Thyroid gland (tissue), 4 donors: ENCODE results near the gene KCNIP1. TPM values are rescaled to one million over a fixed set of nuclear protein-coding genes. Genes with fewer than 3 reads are reported as not detected.

Source experiments
- DNase-seq, 2 donors: peaks; one replicate each; pipeline ENCODE4 v3.0.0-alpha.2; 2019
- H3K27ac ChIP-seq, 3 donors: fragments of 200-600 bp; sonication (generic); 1 replicate in 2 of 3; 2 replicates in 1 of 3; pipeline ENCODE4 v1.5.1; 2016 to 2019; ENCODE audit warnings: mild to moderate bottlenecking in 1 of 3, moderate library complexity in 1 of 3
- H3K27me3 ChIP-seq: fragments of 200-600 bp; sonication (generic); one replicate; pipeline ENCODE4 v1.5.1; 2019
- H3K36me3 ChIP-seq, 2 donors: fragments of 200-600 bp; sonication (generic); one replicate each; pipeline ENCODE4 v1.5.1; 2016 to 2019
- H3K4me1 ChIP-seq, 2 donors: fragments of 200-600 bp; sonication (generic); one replicate each; pipeline ENCODE4 v1.5.1; 2017 to 2019
- H3K4me3 ChIP-seq, 3 donors: fragments of 200-600 bp; sonication (generic); replicated peaks in 1 of 3; 1 replicate in 2 of 3; 2 replicates in 1 of 3; pipeline ENCODE4 v1.5.1; 2016; ENCODE audit warnings: mild to moderate bottlenecking in 1 of 3
- H3K9me3 ChIP-seq: fragments of 200-600 bp; sonication (generic); one replicate; pipeline ENCODE4 v1.5.1; 2017
- POLR2A ChIP-seq, 2 donors: fragments of 450-650 bp; IDR thresholded peaks; one replicate each; pipeline ENCODE4 v1.6.1; 2017; ENCODE audit warnings: antibody characterized with exemption in 2 of 2, mild to moderate bottlenecking in 2 of 2, moderate library complexity in 1 of 2
- WGBS, 2 donors: methylation state at CpG; one replicate each; pipeline ENCODE4 v1.1.5; 2017; 5-methylcytosine and 5-hydroxymethylcytosine counted together
- intact Hi-C: fragments of 100-400 bp; cut with DNase I; formaldehyde crosslinking; loops from one replicate; pipeline ENCODE4 v1.15.1; 2023
- total RNA-seq, 4 donors: library from RNA; depleted of rRNA; stranded (reverse); fragments of >200 nt; gene quantifications; one replicate each; pipeline ENCODE4 v1.2.3, GENCODE V29; 2016
- TF ChIP-seq, protein P1 (sequence below), 6 experiments: fragments of 200-600 bp in 3 of 6; fragments of 450-650 bp in 3 of 6; sonication (generic) in 3 of 6; IDR thresholded peaks; one replicate each; pipeline ENCODE4 v1.5.1; 2016 to 2019; ENCODE audit warnings: antibody characterized with exemption in 6 of 6, mild to moderate bottlenecking in 2 of 6, inconsistent platforms in 1 of 6, moderate library complexity in 1 of 6

Gene KCNIP1
- total RNA-seq, 4 donors from 2014 or later, result 0.54 to 1.7 TPM; not detected in 2

DNA sequence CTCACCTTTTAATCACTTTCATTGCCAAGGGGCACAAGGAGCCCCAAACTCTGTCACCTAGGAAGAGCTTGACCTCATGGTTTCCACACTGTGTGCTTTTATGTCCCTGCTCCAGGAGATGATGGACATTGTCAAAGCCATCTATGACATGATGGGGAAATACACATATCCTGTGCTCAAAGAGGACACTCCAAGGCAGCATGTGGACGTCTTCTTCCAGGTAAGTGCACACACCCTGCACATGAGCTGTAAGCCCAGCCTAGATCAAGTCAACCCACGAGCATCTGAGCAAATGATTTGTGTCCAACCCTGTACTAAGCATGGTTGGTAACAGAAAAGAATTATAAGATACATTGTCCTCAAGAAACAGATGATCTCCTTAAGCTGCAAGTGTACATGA is 228.9 kb downstream of the KCNIP1 start:
- TF ChIP-seq POLR2A (IDR thresholded peaks at IDR 0.05), result no peak
- TF ChIP-seq, protein P1, sequence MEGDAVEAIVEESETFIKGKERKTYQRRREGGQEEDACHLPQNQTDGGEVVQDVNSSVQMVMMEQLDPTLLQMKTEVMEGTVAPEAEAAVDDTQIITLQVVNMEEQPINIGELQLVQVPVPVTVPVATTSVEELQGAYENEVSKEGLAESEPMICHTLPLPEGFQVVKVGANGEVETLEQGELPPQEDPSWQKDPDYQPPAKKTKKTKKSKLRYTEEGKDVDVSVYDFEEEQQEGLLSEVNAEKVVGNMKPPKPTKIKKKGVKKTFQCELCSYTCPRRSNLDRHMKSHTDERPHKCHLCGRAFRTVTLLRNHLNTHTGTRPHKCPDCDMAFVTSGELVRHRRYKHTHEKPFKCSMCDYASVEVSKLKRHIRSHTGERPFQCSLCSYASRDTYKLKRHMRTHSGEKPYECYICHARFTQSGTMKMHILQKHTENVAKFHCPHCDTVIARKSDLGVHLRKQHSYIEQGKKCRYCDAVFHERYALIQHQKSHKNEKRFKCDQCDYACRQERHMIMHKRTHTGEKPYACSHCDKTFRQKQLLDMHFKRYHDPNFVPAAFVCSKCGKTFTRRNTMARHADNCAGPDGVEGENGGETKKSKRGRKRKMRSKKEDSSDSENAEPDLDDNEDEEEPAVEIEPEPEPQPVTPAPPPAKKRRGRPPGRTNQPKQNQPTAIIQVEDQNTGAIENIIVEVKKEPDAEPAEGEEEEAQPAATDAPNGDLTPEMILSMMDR (IDR thresholded peaks at IDR 0.05), result no peak
- intact Hi-C loops, result no loop called here
- H3K36me3 ChIP-seq, result no peaks in the 10 kb centered on the region

DNA sequence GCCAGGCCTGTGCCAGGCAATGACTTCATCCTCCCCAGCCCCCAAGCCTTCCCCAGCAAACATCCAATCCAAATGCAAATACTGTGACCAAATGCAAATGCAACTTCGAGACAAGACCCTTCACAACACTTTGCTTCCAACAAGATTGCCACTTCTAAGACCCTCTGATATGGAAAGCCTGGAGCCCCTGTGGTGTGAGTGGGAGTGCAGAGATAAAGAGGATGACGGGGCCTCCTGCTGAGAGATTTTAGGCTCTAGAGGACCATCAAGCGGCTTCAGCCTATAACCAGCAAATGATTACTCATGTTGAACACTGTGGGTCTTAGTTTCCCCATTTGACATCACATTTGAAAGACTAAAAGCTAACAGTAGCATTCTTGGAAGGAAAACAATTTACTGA is 233.1 kb downstream of the KCNIP1 start:
- H3K27me3 ChIP-seq, result no peaks in the 10 kb centered on the region
- H3K36me3 ChIP-seq, result no peaks in the 10 kb centered on the region
- WGBS, 2 donors, result 61 to 71% methylated on average over 3 of the region's 3 CpGs
- DNase-seq, result no peak
- H3K9me3 ChIP-seq, result no peaks in the 10 kb centered on the region
- no peak overlapping the region for H3K4me3 ChIP-seq
- intact Hi-C loops, result no loop called here
- H3K27ac ChIP-seq, result no peak overlapping the region
- peaks cover 4 to 8% of the 10 kb centered on the region in 2 donors for H3K4me1 ChIP-seq
- TF ChIP-seq, protein P1 (IDR thresholded peaks at IDR 0.05), result no peak
- no peak for TF ChIP-seq POLR2A (IDR thresholded peaks at IDR 0.05)

More for the DNA sequence above, 228.9 kb downstream of the KCNIP1 start:
- Histone ChIP-seq H3K27me3 (no peaks in the 10 kb centered on the region), H3K4me1 (no peaks in the 10 kb centered on the region), H3K4me3 (no peak overlapping the region), H3K9me3 (no peaks in the 10 kb centered on the region), H3K27ac (no peak overlapping the region)
- no peak for DNase-seq
- 69 to 92% methylated on average over 2 of the region's 2 CpGs for WGBS, 2 donors

DNA sequence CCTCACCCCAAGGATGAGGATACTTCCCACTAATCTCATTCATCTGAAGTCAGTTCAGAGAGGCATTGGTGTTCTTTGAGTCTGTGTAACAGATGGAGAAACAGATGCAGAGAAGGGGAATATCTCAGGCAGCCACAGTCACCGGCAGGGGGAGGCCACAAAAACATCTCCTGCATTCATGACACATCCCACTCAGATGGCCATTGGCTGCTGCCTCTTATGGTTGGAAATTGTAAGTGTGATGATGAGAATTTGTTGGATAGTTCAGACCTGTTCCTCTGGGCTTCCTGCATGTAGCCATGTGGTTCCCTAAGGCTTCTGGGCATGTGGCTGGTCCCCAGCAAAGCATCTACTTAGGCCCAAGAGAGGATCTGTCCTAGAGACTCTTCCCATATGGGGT is 233.8 kb downstream of the KCNIP1 start:
- no peak for TF ChIP-seq POLR2A (IDR thresholded peaks at IDR 0.05)
- TF ChIP-seq, protein P1 (IDR thresholded peaks at IDR 0.05), result no peak
- H3K27me3 ChIP-seq, result no peaks in the 10 kb centered on the region
- WGBS, 2 donors, result 86 to 100% methylated on average over 1 of the region's 1 CpG
- peaks cover 4 to 8% of the 10 kb centered on the region in 2 donors for H3K4me1 ChIP-seq
- intact Hi-C loops, result no loop called here
- H3K36me3 ChIP-seq, result no peaks in the 10 kb centered on the region
- H3K27ac ChIP-seq, result no peak overlapping the region
- H3K9me3 ChIP-seq, result no peaks in the 10 kb centered on the region
- no peak for DNase-seq
- H3K4me3 ChIP-seq, result no peak overlapping the region

DNA sequence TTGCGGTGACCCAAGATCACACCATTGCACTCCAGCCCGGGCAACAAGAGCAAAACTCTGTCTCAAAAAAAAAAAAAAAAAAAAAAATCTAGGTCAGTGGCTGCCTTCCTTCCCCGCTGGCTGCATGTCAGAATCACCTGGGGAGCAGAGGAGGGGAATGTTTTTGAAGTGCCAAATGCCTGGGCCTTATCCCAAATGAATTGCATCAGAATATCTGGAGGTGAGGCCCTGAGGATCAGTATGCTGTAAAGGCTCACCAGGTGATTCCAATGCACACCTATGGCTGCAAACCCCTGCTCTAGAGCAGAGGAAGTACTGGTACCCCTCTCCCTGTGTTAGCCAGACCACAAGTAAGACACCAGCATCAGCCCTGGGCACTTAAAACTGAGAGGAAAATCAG is 235.0 kb downstream of the KCNIP1 start:
- TF ChIP-seq POLR2A (IDR thresholded peaks at IDR 0.05), result no peak
- TF ChIP-seq, protein P1 (IDR thresholded peaks at IDR 0.05), result no peak
- Histone ChIP-seq H3K4me3 (no peak overlapping the region), H3K4me1 (peaks cover 4 to 8% of the 10 kb centered on the region in 2 donors), H3K36me3 (no peaks in the 10 kb centered on the region), H3K27ac (peak overlapping the region in 2 of 3 donors; percentile 12 to 30), H3K27me3 (no peaks in the 10 kb centered on the region), H3K9me3 (no peaks in the 10 kb centered on the region)
- intact Hi-C loops, result no loop called here
- WGBS, 2 donors, result 39 to 45% methylated on average over 3 of the region's 3 CpGs
- DNase-seq, result peak; percentile 76 to 79

DNA sequence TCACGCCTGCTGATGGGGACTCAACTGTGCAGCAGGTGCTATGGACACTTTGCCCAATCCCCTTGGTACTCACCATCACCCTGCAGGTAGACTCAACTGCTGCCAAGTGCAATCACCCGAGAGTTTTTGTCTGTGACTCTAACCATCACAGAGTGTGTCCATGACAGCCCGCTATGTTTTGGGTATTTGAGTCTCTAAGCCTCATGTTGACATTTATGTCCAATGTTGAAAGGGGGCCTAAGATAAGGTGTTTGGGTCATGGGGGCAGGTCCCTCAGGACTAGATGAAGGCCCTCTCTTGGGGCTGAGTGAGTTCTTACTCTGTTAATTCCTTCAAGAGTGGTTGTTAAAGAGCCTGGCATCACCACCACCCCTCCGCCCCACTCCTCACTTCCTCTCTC is 235.6 kb downstream of the KCNIP1 start:
- Histone ChIP-seq H3K4me3 (no peak overlapping the region), H3K36me3 (no peaks in the 10 kb centered on the region), H3K9me3 (no peaks in the 10 kb centered on the region), H3K27me3 (no peaks in the 10 kb centered on the region), H3K4me1 (peaks cover 4 to 12% of the 10 kb centered on the region in 2 donors), H3K27ac (peak overlapping the region in 1 of 3 donors; percentile 12)
- TF ChIP-seq, protein P1 (IDR thresholded peaks at IDR 0.05), result no peak
- TF ChIP-seq POLR2A (IDR thresholded peaks at IDR 0.05), result no peak
- intact Hi-C loops, result no loop called here
- WGBS, 2 donors, result 95 to 97% methylated on average over 4 of the region's 4 CpGs
- DNase-seq, result no peak
